Activated CD4-positive, alpha-beta T cell treated with anti-CD3 and anti-CD28 coated beads, Interleukin-2, amount 50 U/mL, for 24 hours (primary cell): ENCODE data around the gene EHMT1.

Experiments used
- DNase-seq, 2 donors: peaks; one replicate each; pipeline ENCODE4 v3.0.0-alpha.2; 2020; ENCODE audit warnings: low read depth in 1 of 2, low spot score in 1 of 2

Gene EHMT1

GRCh38 chr9:137618105-137619067, at the start of gene EHMT1:
Gene EHMT1, plus strand, starts transcription at chr9:137619005. Its CDS starts 24 bp downstream, at chr9:137619029.
- peak; percentile 86 for DNase-seq

GRCh38 chr9:137569609-137570203, 49.1 kb upstream of the EHMT1 start:
- DNase-seq, result no peak

DNA sequence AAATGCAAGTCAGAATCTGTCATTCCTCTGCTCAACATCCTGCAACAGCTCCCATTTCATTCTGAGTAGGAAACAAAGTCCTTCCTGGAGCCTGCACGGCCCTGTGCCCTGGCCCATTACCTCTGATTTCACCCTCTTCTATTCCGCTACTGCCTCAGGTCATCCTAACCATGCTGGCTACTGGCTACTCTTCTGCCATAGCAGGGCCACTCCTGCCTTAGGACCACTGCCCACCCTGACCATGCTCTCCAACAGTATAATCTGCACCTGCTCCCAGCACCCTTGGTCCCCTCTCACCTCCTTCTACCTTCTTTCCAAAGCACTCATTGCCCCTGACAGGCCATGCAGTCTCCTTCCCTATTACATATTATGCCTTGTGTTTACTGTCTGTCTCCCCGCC, 48.2 kb upstream of the EHMT1 start:
- no peak for DNase-seq

- DNase-seq, result no peak
Observed at GRCh38 chr9:137574192-137574591, 44.6 kb upstream of the EHMT1 start.

DNA sequence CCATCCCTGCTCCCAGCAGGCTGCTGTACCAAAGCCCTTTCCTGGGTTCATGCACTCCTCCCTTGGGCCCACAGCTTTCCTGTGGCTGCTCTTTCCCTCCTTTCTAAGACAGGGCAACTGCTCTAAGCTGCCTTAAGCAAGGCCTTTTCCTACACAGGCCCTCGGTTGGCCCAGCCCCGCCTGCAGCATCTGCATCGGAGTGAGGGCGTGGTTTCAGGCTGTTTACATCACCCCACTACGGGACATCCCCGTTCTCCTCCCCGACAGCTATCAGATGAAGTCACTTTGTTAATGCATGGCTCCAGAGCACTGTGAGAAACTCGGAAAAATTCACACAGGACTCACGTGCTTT, 43.5 kb upstream of the EHMT1 start:
- no peak for DNase-seq

DNA sequence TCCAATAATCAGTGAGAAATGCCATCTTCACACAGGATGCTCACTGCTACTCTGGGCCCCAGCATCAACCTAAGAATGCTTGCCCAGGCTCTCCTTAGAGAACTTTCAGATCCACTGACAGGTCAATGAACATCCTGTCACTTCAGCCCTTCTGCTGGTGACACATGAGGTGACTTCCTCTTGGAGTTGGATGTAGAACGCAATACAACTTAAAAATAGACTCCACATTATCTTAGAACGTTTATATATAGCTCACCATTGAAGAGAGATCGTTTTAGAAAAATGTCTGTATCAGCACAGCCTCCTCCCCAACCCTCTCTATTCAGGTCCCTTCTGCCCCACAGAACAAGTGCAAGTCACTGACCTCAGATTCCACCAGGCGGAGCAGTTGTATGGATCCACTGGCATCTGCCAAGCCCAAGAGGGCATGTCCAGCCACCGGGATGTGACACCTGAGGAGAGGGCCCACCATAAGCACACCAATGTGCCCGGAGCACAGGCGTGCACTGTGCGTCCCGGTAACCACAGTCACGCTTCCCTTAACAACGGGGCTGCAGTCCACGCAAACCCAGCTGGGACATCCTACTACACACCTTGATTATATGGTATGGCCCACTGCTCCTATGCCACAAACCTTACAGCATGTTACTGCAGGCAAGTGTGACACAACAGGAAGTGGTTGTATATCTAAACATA, 42.9 kb upstream of the EHMT1 start:
- no peak for DNase-seq

GRCh38 chr9:137578518-137579258, 40.1 kb upstream of the EHMT1 start, which contains the start of gene DPH7:
Gene DPH7, minus strand, starts transcription at chr9:137578925. Its CDS starts 148 bp downstream, at chr9:137578777.
- DNase-seq, result peak; percentile 93 to 95

DNA sequence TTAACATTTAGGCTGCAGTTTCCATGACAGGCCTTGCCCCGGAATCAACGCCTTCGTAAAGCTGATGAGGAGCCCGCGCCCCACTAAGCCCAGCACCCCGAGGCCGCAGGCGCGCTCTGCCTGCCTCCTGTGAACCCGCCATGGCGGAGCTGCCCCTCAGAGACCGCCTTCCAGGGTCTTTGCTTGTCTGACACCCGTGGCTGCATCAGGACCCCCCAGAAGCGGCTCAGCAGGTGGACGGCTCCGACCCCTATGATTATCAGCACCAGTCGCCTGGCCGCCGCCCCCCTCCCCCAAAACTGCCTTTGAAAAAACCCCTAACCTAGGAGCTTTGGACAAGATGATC, 39.6 kb upstream of the EHMT1 start:
- no peak for DNase-seq

GRCh38 chr9:137580209-137580953, 38.4 kb upstream of the EHMT1 start:
- no peak for DNase-seq

- no peak for DNase-seq
Observed at GRCh38 chr9:137580954-137581322, 37.9 kb upstream of the EHMT1 start.

DNA sequence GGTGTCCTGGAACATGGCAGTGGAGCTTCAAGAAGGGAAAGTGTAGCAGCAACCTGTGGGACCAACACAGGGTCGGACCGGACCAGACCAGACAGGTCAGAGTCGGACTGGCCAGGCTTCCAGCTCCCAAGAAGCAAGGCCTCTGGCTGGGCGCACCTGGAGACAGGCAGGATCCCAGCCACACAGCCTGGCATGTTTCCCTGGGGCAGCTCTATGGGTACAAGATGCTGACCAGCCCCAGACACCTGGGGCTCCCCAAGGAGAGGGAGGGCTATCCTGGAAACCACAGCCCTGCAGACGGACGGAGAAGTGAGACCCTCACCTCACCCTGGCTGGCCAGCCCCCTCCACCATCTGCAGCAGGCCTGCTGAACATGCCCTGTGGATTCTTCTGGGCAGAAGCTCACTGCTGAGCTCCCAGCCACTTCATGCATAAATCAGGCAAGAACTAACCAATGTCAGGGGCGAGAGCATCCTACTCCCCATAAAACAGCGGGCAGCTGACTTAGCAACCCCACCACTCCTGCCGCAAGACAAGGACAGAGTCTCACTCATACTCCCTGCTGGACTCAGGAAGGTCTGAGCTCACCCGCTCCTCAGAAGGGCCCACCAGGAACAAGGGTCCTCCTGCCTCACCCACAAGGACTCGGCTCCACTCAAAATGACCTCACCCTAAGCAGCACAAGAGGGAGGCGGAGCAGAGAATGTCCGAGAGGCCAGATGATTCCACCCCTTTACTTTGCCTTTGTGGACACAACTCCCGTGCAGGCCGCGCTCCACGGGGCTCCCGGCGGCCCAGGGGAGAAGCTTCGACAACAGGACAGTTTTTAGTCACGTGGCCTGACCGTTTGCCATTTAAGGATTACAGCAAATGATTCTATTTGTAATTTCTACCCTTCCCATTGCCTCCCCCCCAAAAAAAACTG, 37.2 kb upstream of the EHMT1 start:
- no peak for DNase-seq

DNA sequence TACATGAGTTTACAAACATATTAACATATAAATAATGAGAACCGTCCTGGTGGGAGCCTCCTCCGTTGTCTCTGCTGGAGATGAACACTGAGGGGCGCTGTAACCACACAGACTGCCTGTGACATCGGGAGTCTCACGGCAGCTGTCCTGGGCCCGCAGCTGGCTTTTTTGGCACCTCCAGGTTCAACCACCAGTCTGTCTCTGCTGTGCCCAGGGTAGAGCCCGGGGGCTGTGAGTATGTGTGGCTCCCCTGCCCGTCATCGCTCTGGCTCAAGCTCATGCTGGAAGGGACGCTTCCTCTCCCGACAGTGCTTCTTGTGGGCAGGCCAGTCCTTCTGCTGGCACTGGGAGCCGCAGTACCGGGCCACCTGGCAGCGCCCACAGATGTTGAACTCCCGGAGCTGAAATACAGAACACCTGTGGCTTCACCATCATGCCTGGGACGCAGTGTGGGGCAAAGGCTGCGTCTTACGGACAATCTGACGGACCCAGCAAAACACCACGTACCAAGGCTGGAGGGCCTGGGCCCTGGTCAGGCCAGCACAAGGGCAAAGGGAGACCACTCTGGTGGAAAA, 36.4 kb upstream of the EHMT1 start:
- no peak for DNase-seq

DNA sequence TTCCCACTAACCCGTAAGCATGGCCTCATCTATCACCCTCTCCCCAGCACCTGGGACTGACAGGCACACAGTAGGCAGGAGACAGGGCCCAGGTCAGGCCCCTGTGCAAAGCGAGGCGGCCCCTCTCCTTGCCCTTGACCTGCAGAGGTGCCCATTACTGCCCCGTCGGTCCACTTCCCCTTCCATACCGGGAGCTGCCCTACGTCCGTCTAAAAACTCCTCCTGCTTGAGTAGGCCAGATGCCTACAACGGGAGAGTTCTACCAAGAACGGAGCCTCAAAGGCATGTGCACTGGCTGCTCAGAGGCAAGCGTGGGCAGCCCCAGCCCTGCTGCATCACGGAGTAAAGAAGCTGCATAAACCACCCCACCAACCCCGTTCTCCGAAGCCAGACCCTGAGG, 35.5 kb upstream of the EHMT1 start:
- no peak for DNase-seq

GRCh38 chr9:137583957-137584356, 34.8 kb upstream of the EHMT1 start:
- DNase-seq, result no peak

DNA sequence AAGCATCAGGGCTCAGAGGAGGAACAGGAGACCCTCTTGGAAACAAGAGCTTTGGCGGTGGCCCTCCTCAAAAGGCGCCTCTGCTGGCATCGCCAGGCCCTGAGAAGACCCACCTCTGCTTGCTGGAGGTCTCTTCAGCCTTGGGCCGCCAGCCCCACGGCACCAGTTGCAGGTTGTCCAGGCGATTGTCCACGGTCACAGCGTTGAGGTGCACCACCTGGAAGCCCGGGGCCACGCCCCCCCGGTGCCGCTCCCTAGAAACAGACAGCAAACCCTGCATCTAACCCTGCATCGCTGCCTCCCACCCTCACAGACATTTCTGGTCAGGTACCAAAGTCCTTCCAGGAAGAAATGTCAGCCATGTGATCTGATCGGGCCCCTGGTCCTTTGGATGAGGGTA, 32.0 kb upstream of the EHMT1 start:
- no peak for DNase-seq

DNA sequence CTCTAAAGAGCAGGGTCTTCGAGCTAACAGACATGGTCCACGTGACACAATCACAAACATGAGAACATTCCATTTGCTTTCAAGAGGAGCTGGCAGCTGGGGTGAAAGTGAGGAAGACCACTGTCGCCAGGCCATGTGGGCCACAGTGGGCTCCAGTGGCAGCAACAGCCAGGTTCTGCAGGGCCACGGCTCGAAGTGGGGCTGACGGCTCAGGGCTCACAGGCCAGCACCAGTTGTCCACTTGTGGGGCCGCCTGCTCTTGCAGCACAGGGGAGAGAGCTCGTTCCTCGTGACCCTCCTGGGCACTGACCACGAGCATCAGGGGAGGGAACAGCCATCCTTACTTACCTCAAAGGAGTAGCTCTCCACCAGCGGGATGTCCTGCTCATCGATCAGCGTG, 30.5 kb upstream of the EHMT1 start:
- no peak for DNase-seq

GRCh38 chr9:137588891-137589290, 29.9 kb upstream of the EHMT1 start:
- no peak for DNase-seq

- DNase-seq, result no peak
Observed at GRCh38 chr9:137589441-137590122, 29.2 kb upstream of the EHMT1 start.

GRCh38 chr9:137590123-137590468, 28.7 kb upstream of the EHMT1 start:
- no peak for DNase-seq
